Measurements from ENCODE around the gene SIRPB2. TPM values are rescaled to one million over a fixed set of nuclear protein-coding genes. Genes with fewer than 3 reads are reported as not detected.

The SIRPB2 gene
- total and polyA plus RNA-seq, 9 donors = 0.88 to 3.8 (median 1.4) TPM

- peaks cover 10% of the 10 kb centered on the region for H3K4me1 ChIP-seq (ENCODE audit: insufficient read depth)
- H3K27me3 ChIP-seq = no peaks in the 10 kb centered on the region
- H3K27ac ChIP-seq = no peak overlapping the region
- intact Hi-C loops (cut with DNase I) = loop anchor here in 2 of 4 donors (5.0 kb wide), 3 partner anchors 73 to 348 kb away; partner anchors contain the start of genes FKBP1A (in 1 of the 2) and PSMF1 (in 1 of the 2)
- no peaks in the 10 kb centered on the region for H3K36me3 ChIP-seq
- DNase-seq = no peak
- TF ChIP-seq POLR2A (IDR thresholded peaks at IDR 0.05) (no peak), CTCF (IDR thresholded peaks at IDR 0.05) (no peak), EP300 (IDR thresholded peaks at IDR 0.05) (no peak)
- WGBS, 3 donors = 30 to 40% (median 33%) methylated on average over 12 of the region's 12 CpGs
- H3K9me3 ChIP-seq = no peaks in the 10 kb centered on the region
- peak overlapping the region; percentile 86 for H3K4me3 ChIP-seq
These were observed 25.6 kb downstream of the SIRPB2 start for GRCh38 chr20:1465470-1466210.

- H3K27me3 ChIP-seq = no peaks in the 10 kb centered on the region
- intact Hi-C loops (cut with DNase I) = no loop called here
- no peak for DNase-seq
- H3K4me3 ChIP-seq = no peak overlapping the region
- TF ChIP-seq CTCF (IDR thresholded peaks at IDR 0.05) = no peak
- TF ChIP-seq EP300 (IDR thresholded peaks at IDR 0.05) = no peak
- no peak for TF ChIP-seq POLR2A (IDR thresholded peaks at IDR 0.05)
- H3K4me1 ChIP-seq (ENCODE audit: insufficient read depth) = peaks cover 10% of the 10 kb centered on the region
- 92 to 95% (median 95%) methylated on average over 9 of the region's 9 CpGs for WGBS, 3 donors
- no peak overlapping the region for H3K27ac ChIP-seq
- H3K9me3 ChIP-seq = no peaks in the 10 kb centered on the region
- H3K36me3 ChIP-seq = no peaks in the 10 kb centered on the region
These were observed 27.1 kb downstream of the SIRPB2 start for GRCh38 chr20:1463971-1464570.

GRCh38 chr20:1462834-1463233 lies 28.4 kb downstream of the SIRPB2 start:
- 75 to 80% (median 75%) methylated on average over 3 of the region's 3 CpGs for WGBS, 3 donors

GRCh38 chr20:1462001-1462400 lies 29.2 kb downstream of the SIRPB2 start:
- peaks cover 10% of the 10 kb centered on the region for H3K4me1 ChIP-seq (ENCODE audit: insufficient read depth)
- WGBS, 3 donors = 92 to 95% (median 94%) methylated on average over 3 of the region's 3 CpGs

More at GRCh38 chr20:1462834-1463233, 28.4 kb downstream of the SIRPB2 start:
- intact Hi-C loops (cut with DNase I) = no loop called here
- Histone ChIP-seq H3K27me3 (no peaks in the 10 kb centered on the region), H3K4me1 (ENCODE audit: insufficient read depth) (peaks cover 10% of the 10 kb centered on the region), H3K36me3 (no peaks in the 10 kb centered on the region), H3K9me3 (no peaks in the 10 kb centered on the region), H3K27ac (no peak overlapping the region), H3K4me3 (no peak overlapping the region)
- no peak for TF ChIP-seq CTCF (IDR thresholded peaks at IDR 0.05)
- no peak for TF ChIP-seq EP300 (IDR thresholded peaks at IDR 0.05)
- DNase-seq = no peak

More at GRCh38 chr20:1462001-1462400, 29.2 kb downstream of the SIRPB2 start:
- intact Hi-C loops (cut with DNase I) = no loop called here
- no peak for DNase-seq
- Histone ChIP-seq H3K4me3 (no peak overlapping the region), H3K27ac (no peak overlapping the region), H3K36me3 (no peaks in the 10 kb centered on the region), H3K9me3 (no peaks in the 10 kb centered on the region), H3K27me3 (no peaks in the 10 kb centered on the region)
- TF ChIP-seq EP300 (IDR thresholded peaks at IDR 0.05) (no peak), POLR2A (IDR thresholded peaks at IDR 0.05) (no peak), CTCF (IDR thresholded peaks at IDR 0.05) (no peak)
